Retinal pigment epithelial cell (primary cell): Measurements from ENCODE around the gene NUP50.

Experiments used
- DNase-seq: peaks from one replicate; pipeline ENCODE4 v3.0.0-alpha.2; 2010; ENCODE audit warnings: low read depth
- H3K4me3 ChIP-seq: 2 replicates; pipeline ENCODE4 v1.5.1; 2011; ENCODE audit warnings: mild to moderate bottlenecking, low read length, control low read depth, moderate library complexity
- CTCF ChIP-seq: conservative IDR thresholded peaks from 2 replicates; pipeline ENCODE4 v1.5.1; 2011; ENCODE audit warnings: low read depth, low read length, control low read depth, inconsistent platforms

NUP50 gene

DNA sequence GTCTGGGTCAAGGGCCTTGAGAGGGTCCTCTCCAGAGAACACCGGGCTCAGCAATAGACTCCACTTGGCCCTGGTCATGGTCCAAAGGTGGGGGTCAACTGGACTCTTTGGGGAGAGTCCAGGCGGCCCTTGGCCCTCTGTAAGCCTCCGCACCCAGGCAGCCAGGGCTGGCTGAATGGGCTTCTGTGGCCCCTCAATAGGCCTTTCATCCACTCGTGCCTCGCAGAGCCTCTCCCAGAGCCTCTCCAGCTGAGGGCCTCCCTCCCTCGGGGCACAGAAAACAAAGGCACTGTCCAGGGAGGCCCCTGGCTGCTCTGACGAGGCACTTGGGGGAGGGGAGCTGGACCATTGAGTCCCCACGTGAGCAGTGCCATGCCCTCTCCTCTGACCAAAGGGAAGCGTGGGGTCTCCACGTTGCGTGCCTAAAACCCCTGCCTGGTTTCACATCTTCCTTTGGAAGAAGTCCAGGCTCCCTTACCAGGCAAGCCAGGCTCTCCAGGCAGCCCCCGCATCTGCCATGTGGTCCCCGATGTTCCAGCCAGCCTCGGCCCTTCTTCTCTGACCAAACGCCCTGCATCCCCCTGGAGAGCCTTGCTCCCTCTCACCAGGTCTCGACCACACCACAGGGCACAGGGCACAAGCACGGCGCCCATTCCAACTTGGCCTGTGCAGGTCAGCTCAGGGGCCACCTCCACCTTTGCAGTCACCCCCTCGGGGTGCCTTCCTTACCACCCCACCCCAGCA is 61.4 kb downstream of the NUP50 start:
- TF ChIP-seq CTCF = no peak

DNA sequence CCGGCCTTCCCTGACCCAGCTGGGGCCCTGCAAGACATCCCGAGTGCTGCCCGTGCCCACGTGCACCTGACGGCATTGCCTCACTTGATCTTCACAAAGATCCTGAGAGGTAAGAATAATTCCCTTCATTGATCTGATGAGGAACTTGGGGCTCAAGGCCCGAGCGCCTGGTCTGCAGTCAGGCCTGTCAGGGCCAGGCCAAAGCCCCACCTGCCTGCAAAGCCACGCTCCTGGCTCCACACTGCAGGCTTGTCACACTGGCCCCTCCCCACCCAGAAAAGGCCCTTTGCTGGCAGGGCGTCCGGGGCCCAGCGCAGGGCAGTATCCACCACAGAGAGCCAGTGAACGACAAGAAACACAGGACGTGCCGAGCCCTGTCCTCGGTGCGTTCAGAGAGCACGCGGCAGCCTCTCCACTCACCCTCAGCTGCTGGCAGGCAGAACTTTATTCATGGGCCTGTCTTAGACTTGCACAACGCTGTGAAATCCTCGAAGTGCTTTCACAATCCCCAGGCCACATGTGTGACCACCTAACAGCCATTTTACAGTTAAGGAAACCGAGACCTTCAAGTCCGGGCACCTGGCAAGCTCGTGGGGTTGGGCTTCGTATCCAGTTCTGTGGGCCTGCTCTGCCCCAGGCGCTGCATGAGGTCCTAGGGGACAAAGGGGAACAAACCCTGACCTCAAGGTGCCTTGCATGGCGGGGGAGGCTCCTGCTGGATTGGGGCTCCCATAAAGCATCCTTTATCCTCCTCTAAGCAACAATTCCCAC is 62.2 kb downstream of the NUP50 start:
- DNase-seq = no peak
- H3K4me3 ChIP-seq = no peak overlapping the region
- no peak for TF ChIP-seq CTCF

More for the DNA sequence above, 61.4 kb downstream of the NUP50 start:
- H3K4me3 ChIP-seq = no peak overlapping the region
- no peak for DNase-seq

DNA sequence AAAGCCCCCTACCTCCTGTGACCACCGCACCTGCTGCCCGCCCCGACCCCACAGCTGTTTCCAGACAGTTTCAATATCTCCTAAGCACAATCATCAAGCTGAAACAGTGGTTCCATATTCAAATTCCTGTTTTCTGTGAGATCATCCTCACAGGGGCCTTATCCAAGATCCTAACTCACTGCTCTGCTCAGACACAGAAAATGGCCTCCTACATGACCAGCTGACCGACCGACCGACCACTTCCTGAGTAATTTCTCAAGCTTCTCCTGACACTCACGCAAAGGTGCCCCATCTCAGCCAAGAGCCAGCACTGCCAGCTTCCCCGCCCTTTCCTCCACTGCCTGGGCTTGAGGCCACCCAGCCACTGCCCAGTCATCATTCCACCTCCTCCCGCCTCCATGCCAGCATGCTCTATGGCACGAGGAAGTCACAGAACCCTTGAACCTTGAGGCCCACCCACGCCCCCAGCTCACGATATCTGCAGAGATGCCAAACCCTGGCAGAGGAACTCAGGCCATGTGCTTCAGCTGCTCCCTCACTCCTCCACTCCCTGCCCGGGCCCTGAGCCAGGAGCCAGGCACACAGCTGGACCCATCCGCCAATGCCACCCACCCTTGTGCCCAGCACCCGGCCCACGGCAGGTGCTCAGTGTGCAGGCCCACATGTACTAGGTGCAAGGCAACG is 62.9 kb downstream of the NUP50 start:
- TF ChIP-seq CTCF = no peak
- no peak for DNase-seq
- H3K4me3 ChIP-seq = no peak overlapping the region

DNA sequence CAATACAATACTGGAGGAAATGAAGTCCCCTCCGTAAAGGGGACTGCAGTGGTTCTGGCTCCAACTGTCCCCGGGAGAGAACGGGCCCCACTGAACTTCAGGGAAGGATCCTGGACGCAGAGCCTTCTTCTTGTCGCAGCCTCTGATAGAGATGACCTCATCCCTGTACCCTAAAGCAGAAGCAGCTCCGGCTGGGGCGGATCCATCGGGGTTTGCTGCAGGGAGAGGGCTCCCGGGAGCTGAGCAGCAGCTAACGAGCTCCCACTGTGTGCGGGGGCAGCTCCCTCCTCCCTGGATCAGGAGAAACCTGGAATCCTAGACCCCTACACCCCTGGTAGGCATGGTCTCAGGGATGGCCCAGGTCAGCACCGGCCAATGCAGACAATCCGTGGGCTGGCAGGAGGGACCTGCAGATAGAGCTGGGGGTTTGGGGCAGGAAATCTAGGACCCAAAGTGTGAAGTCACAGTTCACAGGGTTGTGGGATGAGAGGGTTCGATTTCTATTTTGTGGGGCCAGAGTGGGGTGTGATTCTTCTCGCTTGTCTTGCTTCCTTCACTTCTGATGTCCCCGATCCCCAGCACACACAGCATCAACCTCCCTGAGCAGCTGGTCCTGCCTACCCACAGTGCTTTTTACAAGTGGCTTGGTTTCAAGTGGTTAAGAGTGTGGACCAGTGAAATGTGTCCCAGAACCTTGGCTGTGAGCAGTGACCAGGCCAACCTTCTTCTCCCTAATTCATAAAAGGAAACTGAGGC is 64.1 kb downstream of the NUP50 start:
- H3K4me3 ChIP-seq = no peak overlapping the region
- TF ChIP-seq CTCF = no peak
- no peak for DNase-seq

DNA sequence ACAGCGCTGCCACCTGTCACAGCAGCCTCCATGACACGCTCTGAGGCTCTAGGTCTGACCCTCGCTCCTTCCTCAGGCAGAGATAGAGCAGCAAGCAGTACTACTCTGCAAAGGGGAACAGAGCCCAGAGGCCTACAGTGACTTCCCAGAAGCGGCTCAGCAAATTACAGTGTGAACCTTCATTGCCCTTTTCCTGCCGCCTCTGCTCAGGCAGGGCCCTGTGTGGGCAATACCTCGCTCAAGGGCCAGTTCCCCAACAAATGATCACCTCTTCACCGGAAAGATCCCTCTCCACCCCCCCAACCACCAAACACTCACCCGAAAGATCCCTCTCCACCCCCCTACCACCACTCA is 64.7 kb downstream of the NUP50 start:
- no peak for DNase-seq
- no peak overlapping the region for H3K4me3 ChIP-seq
- no peak for TF ChIP-seq CTCF

DNA sequence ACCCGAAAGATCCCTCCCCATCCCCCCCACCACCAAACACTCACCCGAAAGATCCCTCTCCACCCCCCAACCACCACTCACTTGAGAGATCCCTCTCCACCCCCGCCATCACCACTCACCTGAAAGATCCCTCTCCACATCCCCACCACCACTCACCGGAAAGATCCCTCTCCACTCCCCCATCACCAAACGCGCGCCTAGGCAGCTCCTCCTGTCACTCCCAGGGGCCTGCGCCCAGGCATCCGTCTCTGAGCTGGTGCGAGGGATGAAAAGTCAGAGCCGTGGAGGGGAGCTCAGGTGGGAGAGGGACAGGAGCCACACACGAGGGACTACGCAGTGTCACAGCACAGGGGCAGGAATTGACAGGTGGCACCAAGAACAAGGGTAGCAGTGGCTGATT is 65.5 kb downstream of the NUP50 start:
- no peak for TF ChIP-seq CTCF
- no peak for DNase-seq
- H3K4me3 ChIP-seq = no peak overlapping the region
